Thyroid gland (tissue), 4 donors: ENCODE results near the gene EIF4B. TPM values are rescaled to one million over a fixed set of nuclear protein-coding genes. Genes with fewer than 3 reads are reported as not detected.
"Not testable (repeated sequence)": the region's sequence is repeated elsewhere in the genome, so short reads cannot be mapped to it uniquely, and the experiment has no call there.

Experiments
- DNase-seq, 2 donors: peaks; one replicate each; pipeline ENCODE4 v3.0.0-alpha.2; 2019
- H3K27ac ChIP-seq, 3 donors: fragments of 200-600 bp; sonication (generic); 1 replicate in 2 of 3; 2 replicates in 1 of 3; pipeline ENCODE4 v1.5.1; 2016 to 2019; ENCODE audit warnings: mild to moderate bottlenecking in 1 of 3, moderate library complexity in 1 of 3
- H3K27me3 ChIP-seq: fragments of 200-600 bp; sonication (generic); one replicate; pipeline ENCODE4 v1.5.1; 2019
- H3K36me3 ChIP-seq, 2 donors: fragments of 200-600 bp; sonication (generic); one replicate each; pipeline ENCODE4 v1.5.1; 2016 to 2019
- H3K4me1 ChIP-seq, 2 donors: fragments of 200-600 bp; sonication (generic); one replicate each; pipeline ENCODE4 v1.5.1; 2017 to 2019
- H3K4me3 ChIP-seq, 3 donors: fragments of 200-600 bp; sonication (generic); replicated peaks in 1 of 3; 1 replicate in 2 of 3; 2 replicates in 1 of 3; pipeline ENCODE4 v1.5.1; 2016; ENCODE audit warnings: mild to moderate bottlenecking in 1 of 3
- H3K9me3 ChIP-seq: fragments of 200-600 bp; sonication (generic); one replicate; pipeline ENCODE4 v1.5.1; 2017
- CTCF ChIP-seq, 6 experiments: fragments of 200-600 bp in 3 of 6; fragments of 450-650 bp in 3 of 6; sonication (generic) in 3 of 6; IDR thresholded peaks; one replicate each; pipeline ENCODE4 v1.5.1; 2016 to 2019; ENCODE audit warnings: antibody characterized with exemption in 6 of 6, mild to moderate bottlenecking in 2 of 6, inconsistent platforms in 1 of 6, moderate library complexity in 1 of 6
- POLR2A ChIP-seq, 2 donors: fragments of 450-650 bp; IDR thresholded peaks; one replicate each; pipeline ENCODE4 v1.6.1; 2017; ENCODE audit warnings: antibody characterized with exemption in 2 of 2, mild to moderate bottlenecking in 2 of 2, moderate library complexity in 1 of 2
- WGBS, 2 donors: methylation state at CpG; one replicate each; pipeline ENCODE4 v1.1.5; 2017; 5-methylcytosine and 5-hydroxymethylcytosine counted together
- intact Hi-C: fragments of 100-400 bp; cut with DNase I; formaldehyde crosslinking; loops from one replicate; pipeline ENCODE4 v1.15.1; 2023
- total RNA-seq, 4 donors: library from RNA; depleted of rRNA; stranded (reverse); fragments of >200 nt; gene quantifications; one replicate each; pipeline ENCODE4 v1.2.3, GENCODE V29; 2016

Gene EIF4B
- total RNA-seq, 4 donors from 2014 or later, result 428 to 704 (median 567) TPM

- peak; percentile 72 to 74 for DNase-seq
- Histone ChIP-seq H3K27me3 (no peaks in the 10 kb centered on the region), H3K4me1 (peaks cover 44 to 51% of the 10 kb centered on the region in 2 donors), H3K27ac (peak overlapping the region; percentile 58 to 95 (median 94)), H3K36me3 (no peaks in the 10 kb centered on the region), H3K4me3 (peak overlapping the region; percentile 35 to 82 (median 55)), H3K9me3 (no peaks in the 10 kb centered on the region)
- no peak for TF ChIP-seq CTCF (IDR thresholded peaks at IDR 0.05)
- no peak for TF ChIP-seq POLR2A (IDR thresholded peaks at IDR 0.05)
- 0% methylated on average over 29 to 36 of the region's 38 CpGs for WGBS, 2 donors
- intact Hi-C loops, result no loop called here
Measured at GRCh38 chr12:53006810-53007309, 604 bp downstream of the EIF4B start.

- H3K4me1 ChIP-seq, result peaks cover 45 to 56% of the 10 kb centered on the region in 2 donors
- peak overlapping the region in 2 of 3 donors; percentile 94 to 95 for H3K27ac ChIP-seq
- TF ChIP-seq CTCF (IDR thresholded peaks at IDR 0.05) (no peak), POLR2A (IDR thresholded peaks at IDR 0.05) (no peak)
- no peaks in the 10 kb centered on the region for H3K36me3 ChIP-seq
- no peaks in the 10 kb centered on the region for H3K9me3 ChIP-seq
- H3K27me3 ChIP-seq, result no peaks in the 10 kb centered on the region
- WGBS, 2 donors, result 24 to 28% methylated on average over 4 of the region's 4 CpGs
- peak overlapping the region; percentile 35 to 82 (median 55) for H3K4me3 ChIP-seq
- intact Hi-C loops, result no loop called here
- no peak for DNase-seq
Measured at GRCh38 chr12:53007343-53007742, 1.1 kb downstream of the EIF4B start.

- H3K4me3 ChIP-seq, H3K27me3 ChIP-seq, H3K9me3 ChIP-seq, H3K36me3 ChIP-seq, DNase-seq, H3K27ac ChIP-seq, intact Hi-C loops: not testable (repeated sequence)
- WGBS, 2 donors, result 92% methylated on average over 15 of the region's 15 CpGs
- peaks cover 45 to 57% of the 10 kb centered on the region in 2 donors for H3K4me1 ChIP-seq
Measured at GRCh38 chr12:53008760-53009159, 2.5 kb downstream of the EIF4B start.

- Histone ChIP-seq H3K27me3 (no peaks in the 10 kb centered on the region), H3K4me3 (no peak overlapping the region), H3K9me3 (no peaks in the 10 kb centered on the region), H3K4me1 (peaks cover 45 to 52% of the 10 kb centered on the region in 2 donors), H3K27ac (peak overlapping the region in 2 of 3 donors; percentile 1 to 9), H3K36me3 (no peaks in the 10 kb centered on the region)
- no peak for DNase-seq
- intact Hi-C loops, result no loop called here
- TF ChIP-seq POLR2A (IDR thresholded peaks at IDR 0.05) (no peak), CTCF (IDR thresholded peaks at IDR 0.05) (no peak)
- 71 to 81% methylated on average over 2 of the region's 2 CpGs for WGBS, 2 donors
Measured at GRCh38 chr12:53010955-53011354, 4.7 kb downstream of the EIF4B start.

- TF ChIP-seq POLR2A (IDR thresholded peaks at IDR 0.05) (no peak), CTCF (IDR thresholded peaks at IDR 0.05) (no peak)
- Histone ChIP-seq H3K9me3 (no peaks in the 10 kb centered on the region), H3K4me1 (peaks cover 45 to 52% of the 10 kb centered on the region in 2 donors)
Measured at GRCh38 chr12:53011889-53012288, 5.6 kb downstream of the EIF4B start.

More at GRCh38 chr12:53011889-53012288, 5.6 kb downstream of the EIF4B start:
- H3K27me3 ChIP-seq, result no peaks in the 10 kb centered on the region
- H3K36me3 ChIP-seq, result peaks cover 3 to 4% of the 10 kb centered on the region in 2 donors
- intact Hi-C loops, result no loop called here
- WGBS, 2 donors, result 46 to 56% methylated on average over 3 of the region's 3 CpGs
- peak overlapping the region in 2 of 3 donors; percentile 1 to 40 for H3K27ac ChIP-seq
- no peak overlapping the region for H3K4me3 ChIP-seq
- DNase-seq, result no peak
